Gastrocnemius medialis (tissue), 4 donors: ENCODE results near the gene DHCR24. TPM values are rescaled to one million over a fixed set of nuclear protein-coding genes. Genes with fewer than 3 reads are reported as not detected.

ENCODE experiments used
- ATAC-seq, 2 donors: fragments of 150-250 bp; one replicate each; pipeline ENCODE4 v1.9.1; 2016
- DNase-seq, 2 donors: peaks; one replicate each; pipeline ENCODE4 v3.0.0-alpha.2; 2019
- H3K27ac ChIP-seq, 4 donors: fragments of 200-600 bp; sonication (generic); 1 replicate in 1 of 4; 2 replicates in 3 of 4; pipeline ENCODE4 v1.5.1; 2016 to 2018; ENCODE audit warnings: mild to moderate bottlenecking in 2 of 4, moderate library complexity in 1 of 4
- H3K27me3 ChIP-seq, 3 donors: fragments of 200-600 bp; sonication (generic) in 2 of 3; 1 replicate in 1 of 3; 2 replicates in 2 of 3; pipeline versions ENCODE4 v1.5.1 to v1.6.0; 2016 to 2019; ENCODE audit warnings: mild to moderate bottlenecking in 1 of 3, moderate library complexity in 1 of 3
- H3K36me3 ChIP-seq, 2 donors: fragments of 200-600 bp; sonication (generic) in 1 of 2; one replicate each; pipeline ENCODE4 v1.5.1; 2017 to 2018
- H3K4me1 ChIP-seq, 2 donors: fragments of 200-600 bp; sonication (generic) in 1 of 2; one replicate each; pipeline ENCODE4 v1.5.1; 2016 to 2017; ENCODE audit warnings: mild to moderate bottlenecking in 2 of 2
- H3K4me3 ChIP-seq, 4 donors: fragments of 200-600 bp; sonication (generic) in 3 of 4; 1 replicate in 1 of 4; 2 replicates in 3 of 4; pipeline ENCODE4 v1.5.1; 2016 to 2019; ENCODE audit warnings: mild to moderate bottlenecking in 2 of 4
- H3K9me3 ChIP-seq, 3 donors: fragments of 200-600 bp; sonication (generic) in 2 of 3; 1 replicate in 1 of 3; 2 replicates in 2 of 3; pipeline ENCODE4 v1.5.1; 2016 to 2019
- POLR2A ChIP-seq, 2 donors: fragments of 450-650 bp; IDR thresholded peaks; one replicate each; pipeline ENCODE4 v1.6.1; 2017; ENCODE audit warnings: antibody characterized with exemption in 2 of 2, mild to moderate bottlenecking in 2 of 2, moderate library complexity in 2 of 2
- in situ Hi-C, 4 donors: fragments of 200-750 bp; cut with MboI; loops; one replicate each; pipeline versions ENCODE4 v1.15.0 to v1.8.0; 2017; ENCODE audit warnings: low sequenced_read_pairs in 4 of 4
- intact Hi-C: fragments of 100-400 bp; cut with DNase I; formaldehyde crosslinking; loops from one replicate; pipeline ENCODE4 v1.15.1; 2023; ENCODE audit warnings: low total_unique reads
- total RNA-seq, 4 donors: library from RNA; depleted of rRNA; stranded (reverse); fragments of >200 nt; gene quantifications; one replicate each; pipeline versions ENCODE4 v1.1.0 to v1.2.3, GENCODE V29; 2016
- TF ChIP-seq, protein P1 (sequence below), 5 experiments: fragments of 450-650 bp in 3 of 5; fragments of 200-600 bp in 2 of 5; sonication (generic) in 2 of 5; IDR thresholded peaks in 4 of 5; conservative IDR thresholded peaks in 1 of 5; 1 replicate in 4 of 5; 2 replicates in 1 of 5; pipeline ENCODE4 v1.5.1; 2016 to 2019; ENCODE audit warnings: antibody characterized with exemption in 5 of 5, mild to moderate bottlenecking in 3 of 5, moderate library complexity in 3 of 5

Gene DHCR24
- total RNA-seq, 4 donors from 2014 or later = 155 to 362 (median 207) TPM

DNA sequence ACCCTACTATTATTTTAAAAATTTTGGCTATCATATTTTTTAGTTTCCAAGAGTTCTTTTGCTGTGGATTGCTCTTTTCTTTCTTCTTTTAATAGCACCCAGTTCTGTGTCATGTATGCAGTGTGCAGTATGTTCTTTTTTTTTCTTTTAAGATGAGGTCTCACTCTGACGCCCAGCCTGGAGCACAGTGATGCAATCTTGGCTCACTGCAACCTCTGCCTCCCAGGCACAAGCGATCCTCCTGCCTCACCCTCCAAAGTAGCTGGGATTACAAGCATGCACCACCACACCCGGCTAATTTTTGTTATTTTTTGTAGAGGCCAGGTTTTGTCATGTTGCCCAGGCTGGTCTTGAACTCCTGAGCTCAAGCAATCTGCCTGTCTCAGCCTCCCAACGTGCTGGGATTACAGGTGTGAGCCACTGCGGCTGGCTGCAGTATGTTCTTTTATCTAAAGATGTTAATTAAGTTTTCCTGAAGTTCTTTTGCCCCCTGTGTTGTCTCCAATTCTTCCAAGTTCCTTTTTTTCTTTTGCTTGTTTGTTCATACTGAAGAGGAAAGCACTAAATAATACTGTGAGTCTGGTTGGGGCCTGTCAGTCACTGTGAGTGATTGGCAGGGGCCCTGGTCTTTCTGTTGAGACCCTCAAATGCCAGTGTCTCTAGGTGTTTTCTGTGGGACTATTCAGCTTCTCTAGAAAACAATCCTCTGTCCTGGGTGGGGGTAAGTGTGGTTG lies 68.4 kb downstream of the DHCR24 start:
- Histone ChIP-seq H3K36me3 (no peaks in the 10 kb centered on the region), H3K4me1 (no peaks in the 10 kb centered on the region), H3K9me3 (no peaks in the 10 kb centered on the region), H3K4me3 (no peak overlapping the region), H3K27ac (no peak overlapping the region), H3K27me3 (no peaks in the 10 kb centered on the region)
- ATAC-seq = no peak
- in situ Hi-C loops = loop anchor here in 1 of 4 donors (25.0 kb wide), 1 partner anchor 706 kb away; no protein-coding TSS in a partner anchor
- DNase-seq = no peak
- TF ChIP-seq, protein P1, sequence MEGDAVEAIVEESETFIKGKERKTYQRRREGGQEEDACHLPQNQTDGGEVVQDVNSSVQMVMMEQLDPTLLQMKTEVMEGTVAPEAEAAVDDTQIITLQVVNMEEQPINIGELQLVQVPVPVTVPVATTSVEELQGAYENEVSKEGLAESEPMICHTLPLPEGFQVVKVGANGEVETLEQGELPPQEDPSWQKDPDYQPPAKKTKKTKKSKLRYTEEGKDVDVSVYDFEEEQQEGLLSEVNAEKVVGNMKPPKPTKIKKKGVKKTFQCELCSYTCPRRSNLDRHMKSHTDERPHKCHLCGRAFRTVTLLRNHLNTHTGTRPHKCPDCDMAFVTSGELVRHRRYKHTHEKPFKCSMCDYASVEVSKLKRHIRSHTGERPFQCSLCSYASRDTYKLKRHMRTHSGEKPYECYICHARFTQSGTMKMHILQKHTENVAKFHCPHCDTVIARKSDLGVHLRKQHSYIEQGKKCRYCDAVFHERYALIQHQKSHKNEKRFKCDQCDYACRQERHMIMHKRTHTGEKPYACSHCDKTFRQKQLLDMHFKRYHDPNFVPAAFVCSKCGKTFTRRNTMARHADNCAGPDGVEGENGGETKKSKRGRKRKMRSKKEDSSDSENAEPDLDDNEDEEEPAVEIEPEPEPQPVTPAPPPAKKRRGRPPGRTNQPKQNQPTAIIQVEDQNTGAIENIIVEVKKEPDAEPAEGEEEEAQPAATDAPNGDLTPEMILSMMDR (IDR thresholded peaks at IDR 0.05 in 4 of 5, conservative IDR thresholded peaks at IDR 0.05 in 1 of 5) = no peak
- TF ChIP-seq POLR2A (IDR thresholded peaks at IDR 0.05) = no peak
- intact Hi-C loops = no loop called here

DNA sequence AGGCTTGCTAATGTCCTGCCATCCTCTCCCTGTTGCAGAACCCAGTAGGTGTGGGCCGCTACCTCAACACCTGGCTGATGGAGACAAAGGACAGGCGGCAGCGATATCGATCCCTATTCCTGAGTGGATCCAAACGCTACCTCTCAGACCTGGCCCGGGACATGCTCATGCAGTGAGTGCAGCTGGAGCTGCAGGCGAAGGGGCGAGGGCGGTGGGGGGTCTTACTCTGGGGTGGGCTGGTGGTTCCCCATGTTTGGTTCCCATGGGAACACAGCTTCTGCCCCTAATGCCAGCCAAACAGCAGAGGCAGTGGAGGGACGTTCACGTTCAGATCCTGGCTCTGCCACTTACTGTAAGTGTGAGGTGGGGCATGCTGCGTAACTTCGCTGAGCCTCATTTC lies 70.0 kb downstream of the DHCR24 start:
- DNase-seq (no peak), ATAC-seq (no peak)
- intact Hi-C loops = no loop called here

DNA sequence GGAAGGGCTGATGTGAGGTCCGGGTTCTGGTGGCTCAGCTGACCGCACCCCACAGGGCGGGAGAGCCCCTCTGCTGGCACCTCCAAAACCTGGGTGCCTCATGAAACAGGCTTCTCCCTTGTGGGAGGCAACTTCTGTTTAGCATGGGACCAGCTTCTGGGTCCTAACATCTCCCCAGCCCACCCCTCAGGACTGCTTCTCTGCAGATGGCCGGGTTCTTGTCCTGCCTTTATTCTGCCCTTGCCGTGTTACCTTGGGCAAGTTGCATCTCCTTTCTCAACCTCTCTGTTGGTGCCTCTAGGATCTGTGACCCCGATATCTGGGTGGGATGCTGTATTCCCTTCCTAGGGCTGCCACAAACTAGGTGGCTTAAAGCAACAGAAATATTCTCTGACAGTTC lies 70.9 kb downstream of the DHCR24 start:
- H3K36me3 ChIP-seq = no peaks in the 10 kb centered on the region
- H3K27me3 ChIP-seq = no peaks in the 10 kb centered on the region
- intact Hi-C loops = no loop called here
- H3K4me3 ChIP-seq = no peak overlapping the region
- no peak overlapping the region for H3K27ac ChIP-seq
- in situ Hi-C loops = loop anchor here in 1 of 4 donors (25.0 kb wide), 1 partner anchor 704 kb away; no protein-coding TSS in a partner anchor
- no peaks in the 10 kb centered on the region for H3K4me1 ChIP-seq
- TF ChIP-seq POLR2A (IDR thresholded peaks at IDR 0.05) = no peak
- TF ChIP-seq, protein P1 (IDR thresholded peaks at IDR 0.05 in 4 of 5, conservative IDR thresholded peaks at IDR 0.05 in 1 of 5) = no peak
- no peaks in the 10 kb centered on the region for H3K9me3 ChIP-seq
- no peak for ATAC-seq
- no peak for DNase-seq

More for the DNA sequence above, 70.0 kb downstream of the DHCR24 start:
- Histone ChIP-seq H3K27me3 (no peaks in the 10 kb centered on the region), H3K36me3 (no peaks in the 10 kb centered on the region), H3K4me1 (no peaks in the 10 kb centered on the region), H3K27ac (no peak overlapping the region), H3K4me3 (no peak overlapping the region), H3K9me3 (no peaks in the 10 kb centered on the region)
- in situ Hi-C loops = loop anchor here in 1 of 4 donors (25.0 kb wide), 1 partner anchor 705 kb away; no protein-coding TSS in a partner anchor
- TF ChIP-seq, protein P1 (IDR thresholded peaks at IDR 0.05 in 4 of 5, conservative IDR thresholded peaks at IDR 0.05 in 1 of 5) = no peak
- TF ChIP-seq POLR2A (IDR thresholded peaks at IDR 0.05) = no peak

DNA sequence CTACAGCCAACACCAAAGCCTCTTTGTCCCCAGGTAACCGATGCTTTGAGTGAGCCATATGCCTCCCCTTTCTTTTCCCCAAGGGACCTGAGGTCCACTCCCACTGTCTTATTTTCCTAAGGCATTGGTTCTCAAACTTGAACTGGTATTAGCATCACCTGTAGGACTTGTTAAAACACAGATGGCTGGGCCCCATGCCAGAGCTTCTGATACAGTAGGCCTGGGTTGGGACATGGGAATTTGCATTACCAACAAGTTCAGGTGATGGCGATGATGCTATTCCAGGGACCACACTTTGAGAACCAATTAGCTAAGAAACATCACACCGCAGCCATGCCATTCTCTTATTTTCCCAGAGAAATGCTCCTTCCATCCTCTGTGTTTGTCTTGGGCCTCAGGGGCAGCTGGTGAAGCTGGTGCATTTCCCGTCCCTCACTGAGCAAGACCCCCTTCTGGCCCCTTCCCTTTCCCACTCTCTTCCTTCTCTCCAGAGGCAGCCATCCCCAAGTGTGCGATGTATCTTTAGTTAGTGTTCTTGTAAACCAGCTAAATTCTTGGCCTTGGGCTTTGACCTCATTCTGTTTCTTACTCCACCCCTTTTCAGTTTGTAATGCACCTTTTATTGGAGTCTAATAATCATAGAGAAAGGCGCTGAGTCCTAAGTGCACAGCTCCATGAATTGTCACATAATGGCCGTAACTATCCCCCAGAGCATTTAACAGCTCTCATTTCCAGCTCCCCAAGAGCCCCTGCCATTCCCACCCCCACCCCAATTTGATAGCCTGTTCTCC lies 71.7 kb downstream of the DHCR24 start:
- Histone ChIP-seq H3K27ac (no peak overlapping the region), H3K27me3 (no peaks in the 10 kb centered on the region), H3K4me3 (no peak overlapping the region), H3K36me3 (no peaks in the 10 kb centered on the region), H3K4me1 (no peaks in the 10 kb centered on the region), H3K9me3 (no peaks in the 10 kb centered on the region)
- no peak for DNase-seq
- no peak for ATAC-seq
- in situ Hi-C loops (loop anchor here in 1 of 4 donors (25.0 kb wide), 1 partner anchor 703 kb away; no protein-coding TSS in a partner anchor), intact Hi-C loops (no loop called here)
- TF ChIP-seq, protein P1 (IDR thresholded peaks at IDR 0.05 in 4 of 5, conservative IDR thresholded peaks at IDR 0.05 in 1 of 5) = no peak
- no peak for TF ChIP-seq POLR2A (IDR thresholded peaks at IDR 0.05)
